A673 (cell line): Measurements from ENCODE around the gene THAP3. TPM values are rescaled to one million over a fixed set of nuclear protein-coding genes. Genes with fewer than 3 reads are reported as not detected.
A peak's percentile ranks its signal among the peaks of the same experiment; 100 is the strongest.

ENCODE experiments used
- BruUV-seq: library from RNA; stranded (reverse); fragments of 400-500 nt; replicated peaks from 2 replicates; lab custom pipeline; 2021; lab: Mats Ljungman, UMichigan
- CTCF ChIA-PET: fragments of 300-600 bp; sonication (Branson Sonifier 250); formaldehyde crosslinking; loops from one replicate; lab custom pipeline; 2022; ENCODE audit warnings: antibody characterized with exemption; lab: Charles Lee
- POLR2A ChIA-PET: fragments of 300-600 bp; sonication (Branson Sonifier 250); formaldehyde crosslinking; loops from one replicate; lab custom pipeline; 2022; ENCODE audit warnings: antibody characterized with exemption; ENCODE audit not compliant: low non-redundant PET; lab: Charles Lee
- DNase-seq: peaks from one replicate; pipeline ENCODE4 v3.0.0-alpha.2; 2015; ENCODE audit warnings: low spot score
- H3K27ac ChIP-seq: fragments of 200-600 bp; sonication (generic); 2 replicates; pipeline ENCODE4 v1.5.1; 2016; ENCODE audit warnings: mixed run types, low read depth, mild to moderate bottlenecking, mixed read lengths, antibody characterized with exemption, low read length; ENCODE audit not compliant: poor library complexity, severe bottlenecking
- H3K27me3 ChIP-seq: fragments of 200-600 bp; sonication (generic); replicated peaks from 2 replicates; pipeline ENCODE4 v1.6.1; 2017; ENCODE audit warnings: mixed run types, low read depth, mild to moderate bottlenecking, mixed read lengths, antibody characterized with exemption, low read length; ENCODE audit not compliant: insufficient read depth, poor library complexity
- H3K36me3 ChIP-seq: fragments of 200-600 bp; sonication (generic); 2 replicates; pipeline ENCODE4 v1.6.1; 2016; ENCODE audit warnings: mixed run types, mild to moderate bottlenecking, mixed read lengths, antibody characterized with exemption, low read length; ENCODE audit not compliant: insufficient read depth, poor library complexity, severe bottlenecking
- H3K4me1 ChIP-seq: fragments of 200-600 bp; sonication (generic); 2 replicates; pipeline ENCODE4 v1.6.1; 2017; ENCODE audit warnings: mixed run types, mild to moderate bottlenecking, mixed read lengths, antibody characterized with exemption, low read length; ENCODE audit not compliant: insufficient read depth, poor library complexity, severe bottlenecking
- H3K4me3 ChIP-seq: fragments of 200-600 bp; sonication (generic); 2 replicates; pipeline ENCODE4 v1.5.1; 2016; ENCODE audit warnings: low read depth, mixed run types, mild to moderate bottlenecking, mixed read lengths, low read length; ENCODE audit not compliant: poor library complexity, severe bottlenecking
- H3K9me3 ChIP-seq: fragments of 200-600 bp; sonication (generic); 2 replicates; pipeline ENCODE4 v1.6.1; 2016; ENCODE audit warnings: mixed run types, low read depth, mild to moderate bottlenecking, mixed read lengths, antibody characterized with exemption, low read length; ENCODE audit not compliant: poor library complexity, severe bottlenecking
- CTCF ChIP-seq: fragments of 300-800, 200-600 bp; sonication (generic); conservative IDR thresholded peaks from 2 replicates; pipeline ENCODE4 v1.5.1; 2017; ENCODE audit warnings: low read depth, mild to moderate bottlenecking, antibody characterized with exemption, low read length, moderate library complexity, mixed read lengths
- EZH2 ChIP-seq: fragments of 200-600 bp; sonication (generic); IDR thresholded peaks from 2 replicates; pipeline ENCODE4 v1.6.1; 2017; ENCODE audit warnings: borderline replicate concordance, low read depth, mild to moderate bottlenecking, mixed read lengths, antibody characterized with exemption, low read length; ENCODE audit not compliant: poor library complexity, severe bottlenecking
- intact Hi-C: fragments of 100-400 bp; cut with micrococcal nuclease; formaldehyde crosslinking; loops from one replicate; pipeline ENCODE4 v1.10.0; 2022; ENCODE audit not compliant: unreplicated experiment
- total RNA-seq: library from RNA; stranded (reverse); gene quantifications from 2 replicates; pipeline ENCODE4 v1.2.3, GENCODE V29; 2021

The THAP3 gene
- total RNA-seq, 1 experiment from 2014 or later, result 23.6 TPM

GRCh38 chr1:6600410-6601048 lies 24.1 kb upstream of the THAP3 start:
- Histone ChIP-seq H3K4me1 (peaks cover 11% of the 10 kb centered on the region), H3K27ac (peak overlapping the region; percentile 75), H3K9me3 (no peaks in the 10 kb centered on the region), H3K36me3 (peaks cover 36% of the 10 kb centered on the region), H3K27me3 (no peaks in the 10 kb centered on the region), H3K4me3 (peak overlapping the region; percentile 89)
- POLR2A ChIA-PET, result interaction anchor here (0.5 kb wide), 1 partner anchor 21 kb away, joined by 3 read pairs; no protein-coding TSS in a partner anchor
- CTCF ChIA-PET, result no interaction called here
- DNase-seq, result no peak
- TF ChIP-seq CTCF (no peak), EZH2 (no peak)
- intact Hi-C loops, result no loop called here
- TSS peak; percentile 52 for BruUV-seq

- CTCF ChIA-PET, result no interaction called here
- H3K9me3 ChIP-seq, result no peaks in the 10 kb centered on the region
- no TSS peak for BruUV-seq
- peak; percentile 78 for DNase-seq
- H3K36me3 ChIP-seq, result peaks cover 29% of the 10 kb centered on the region
- no peaks in the 10 kb centered on the region for H3K27me3 ChIP-seq
- H3K4me3 ChIP-seq, result peak overlapping the region; percentile 89
- peak overlapping the region; percentile 75 for H3K27ac ChIP-seq
- POLR2A ChIA-PET, result no interaction called here
- intact Hi-C loops, result no loop called here
- TF ChIP-seq EZH2, result no peak
- no peak for TF ChIP-seq CTCF
- peaks cover 11% of the 10 kb centered on the region for H3K4me1 ChIP-seq
Measured at GRCh38 chr1:6601049-6601922, 23.4 kb upstream of the THAP3 start.

- BruUV-seq, result no TSS peak
- POLR2A ChIA-PET, result no interaction called here
Measured at GRCh38 chr1:6601923-6602668, 22.6 kb upstream of the THAP3 start.

More at GRCh38 chr1:6601923-6602668, 22.6 kb upstream of the THAP3 start:
- intact Hi-C loops, result loop anchor here (1.0 kb wide), 1 partner anchor 11 kb away; the partner anchor contains the start of gene PHF13
- no peaks in the 10 kb centered on the region for H3K27me3 ChIP-seq
- H3K4me3 ChIP-seq, result peak overlapping the region; percentile 89
- CTCF ChIA-PET, result no interaction called here
- peak overlapping the region; percentile 75 for H3K27ac ChIP-seq
- no peaks in the 10 kb centered on the region for H3K9me3 ChIP-seq
- no peak for TF ChIP-seq EZH2
- no peak for TF ChIP-seq CTCF
- H3K4me1 ChIP-seq, result peaks cover 11% of the 10 kb centered on the region
- DNase-seq, result no peak
- peaks cover 21% of the 10 kb centered on the region for H3K36me3 ChIP-seq
